DND-41 (cell line): Measurements from ENCODE around the gene HSPA1B.
"Not testable (repeated sequence)": the region's sequence is repeated elsewhere in the genome, so short reads cannot be mapped to it uniquely, and the experiment has no call there.

ENCODE experiments used
- ATAC-seq: fragments of 200-7000 bp; cut with Tn5 transposase; 3 replicates; pipeline ENCODE4 v1.9.1; 2021; ENCODE audit warnings: low read depth; ENCODE audit not compliant: insufficient read depth
- DNase-seq: peaks from one replicate; pipeline ENCODE4 v3.0.0-alpha.2; 2020
- H2AFZ ChIP-seq: 2 replicates; pipeline ENCODE4 v1.6.0; 2012; ENCODE audit warnings: low read depth, low read length
- H3K27ac ChIP-seq: 2 replicates; pipeline ENCODE4 v1.5.1; 2012; ENCODE audit warnings: low read length, inconsistent platforms
- H3K27me3 ChIP-seq: fragments of 200-600 bp; sonication (generic); 2 replicates; pipeline ENCODE4 v1.6.0; 2012; ENCODE audit warnings: low read length, mild to moderate bottlenecking, inconsistent platforms; ENCODE audit not compliant: insufficient read depth, poor library complexity
- H3K36me3 ChIP-seq: 2 replicates; pipeline ENCODE4 v1.5.1; 2012; ENCODE audit warnings: low read length, inconsistent platforms; ENCODE audit not compliant: insufficient read depth
- H3K4me1 ChIP-seq: 2 replicates; pipeline ENCODE4 v1.5.1; 2012; ENCODE audit warnings: mild to moderate bottlenecking, low read length; ENCODE audit not compliant: insufficient read depth
- H3K4me2 ChIP-seq: 2 replicates; pipeline ENCODE4 v1.6.0; 2012; ENCODE audit warnings: mild to moderate bottlenecking, moderate library complexity, low read length, inconsistent platforms; ENCODE audit not compliant: insufficient read depth
- H3K4me3 ChIP-seq, 2 experiments: fragments of 200-600 bp in 1 of 2; shearing (Covaris generic) in 1 of 2; 2 replicates each; pipeline ENCODE4 v1.5.1; 2012 to 2016; ENCODE audit warnings: inconsistent platforms in 2 of 2, low read length in 2 of 2, mild to moderate bottlenecking in 2 of 2, low read depth in 1 of 2, moderate library complexity in 1 of 2
- H3K79me2 ChIP-seq: 2 replicates; pipeline ENCODE4 v1.6.0; 2012; ENCODE audit warnings: low read length, inconsistent platforms; ENCODE audit not compliant: insufficient read depth
- H3K9ac ChIP-seq: 2 replicates; pipeline ENCODE4 v1.6.0; 2012; ENCODE audit warnings: low read depth, mild to moderate bottlenecking, inconsistent platforms, low read length, moderate library complexity
- H3K9me3 ChIP-seq: 2 replicates; pipeline ENCODE4 v1.5.1; 2012; ENCODE audit warnings: low read length, moderate library complexity, mild to moderate bottlenecking, inconsistent platforms; ENCODE audit not compliant: insufficient read depth, severe bottlenecking
- H4K20me1 ChIP-seq: 2 replicates; pipeline ENCODE4 v1.6.0; 2012; ENCODE audit warnings: low read length; ENCODE audit not compliant: insufficient read depth
- CTCF ChIP-seq: IDR thresholded peaks from 2 replicates; pipeline ENCODE4 v1.5.1; 2012; ENCODE audit warnings: borderline replicate concordance, low read length, moderate library complexity, mild to moderate bottlenecking; ENCODE audit not compliant: poor library complexity, severe bottlenecking; ENCODE audit errors: extremely low read depth
- EZH2 ChIP-seq: IDR thresholded peaks from 3 replicates; pipeline ENCODE4 v1.6.1; 2012; ENCODE audit warnings: borderline replicate concordance, low read depth, mild to moderate bottlenecking, moderate library complexity, low read length, inconsistent platforms; ENCODE audit not compliant: severe bottlenecking

HSPA1B gene

DNA sequence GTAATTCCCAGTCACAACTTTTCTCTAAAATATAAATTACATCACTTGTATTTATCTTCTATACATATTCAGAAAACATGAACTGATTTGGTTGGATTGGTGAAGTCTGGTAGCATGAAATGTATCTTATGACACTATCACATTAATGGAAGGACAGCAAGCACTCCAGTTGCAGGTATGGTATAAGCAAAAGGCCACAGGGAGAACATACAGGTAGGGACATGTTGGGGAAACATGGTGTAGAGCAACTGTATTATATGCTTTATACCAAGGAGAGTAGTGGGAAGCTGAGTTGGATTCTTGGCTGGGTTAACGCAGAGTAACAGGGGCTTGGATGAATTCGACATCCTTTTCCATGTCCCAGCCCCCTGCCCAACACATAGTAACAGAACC is 30.5 kb upstream of the HSPA1B start:
- Histone ChIP-seq H3K9ac (no peak overlapping the region), H3K36me3 (peaks cover 38% of the 10 kb centered on the region), H3K4me2 (no peak overlapping the region), H4K20me1 (no peaks in the 10 kb centered on the region), H3K4me1 (peaks cover 36% of the 10 kb centered on the region), H3K27me3 (no peaks in the 10 kb centered on the region), H2AFZ (no peak overlapping the region), H3K79me2 (peaks cover 44% of the 10 kb centered on the region), H3K27ac (no peak overlapping the region), H3K9me3 (no peaks in the 10 kb centered on the region), H3K4me3 (no peak overlapping the region)
- no peak for DNase-seq
- TF ChIP-seq EZH2, result no peak
- TF ChIP-seq CTCF, result no peak
- ATAC-seq, result no peak

DNA sequence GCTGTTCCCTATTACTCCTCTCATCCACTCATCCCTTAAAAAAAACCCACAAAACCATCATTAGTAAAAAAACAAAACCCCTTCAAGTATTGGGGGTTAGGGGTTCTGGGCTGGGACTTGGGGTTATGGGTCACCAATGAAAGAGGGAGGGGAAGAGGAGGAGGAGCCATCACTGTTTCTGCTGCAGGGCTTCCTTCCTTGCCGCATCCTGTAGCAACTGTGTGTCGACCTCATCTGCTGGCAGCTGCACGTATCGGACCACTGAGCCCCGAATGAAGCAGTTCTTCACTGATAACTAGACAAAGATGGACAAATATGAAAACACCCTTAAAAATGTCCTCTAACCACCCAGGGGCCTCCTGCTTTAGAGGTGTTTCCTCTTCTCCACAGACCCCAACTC is 29.9 kb upstream of the HSPA1B start:
- Histone ChIP-seq H3K9ac (no peak overlapping the region), H3K27me3 (no peaks in the 10 kb centered on the region), H3K4me3 (no peak overlapping the region), H3K79me2 (peaks cover 41% of the 10 kb centered on the region), H3K27ac (no peak overlapping the region), H3K4me2 (no peak overlapping the region), H3K9me3 (no peaks in the 10 kb centered on the region), H3K4me1 (peaks cover 30% of the 10 kb centered on the region), H3K36me3 (peaks cover 36% of the 10 kb centered on the region), H4K20me1 (no peaks in the 10 kb centered on the region), H2AFZ (no peak overlapping the region)
- TF ChIP-seq EZH2 (no peak), CTCF (no peak)
- peak; percentile 60 for DNase-seq
- 0 out of 3 replicates have a peak, but pooled peaks have one; percentile 36 for ATAC-seq

GRCh38 chr6:31799781-31800180 is 27.8 kb upstream of the HSPA1B start:
- Histone ChIP-seq H3K27ac (no peak overlapping the region), H3K36me3 (peaks cover 49% of the 10 kb centered on the region), H3K9ac (no peak overlapping the region), H4K20me1 (no peaks in the 10 kb centered on the region), H3K4me1 (peaks cover 27% of the 10 kb centered on the region), H3K79me2 (peaks cover 40% of the 10 kb centered on the region), H3K27me3 (no peaks in the 10 kb centered on the region), H2AFZ (no peak overlapping the region), H3K4me2 (no peak overlapping the region), H3K9me3 (no peaks in the 10 kb centered on the region), H3K4me3 (no peak overlapping the region)
- TF ChIP-seq EZH2 (no peak), CTCF (no peak)
- DNase-seq (no peak), ATAC-seq (no peak)

GRCh38 chr6:31801031-31801927 is 26.3 kb upstream of the HSPA1B start:
- not testable (repeated sequence) for H3K27me3 ChIP-seq, ATAC-seq, H3K27ac ChIP-seq, H3K9ac ChIP-seq, H3K4me2 ChIP-seq, H4K20me1 ChIP-seq, H2AFZ ChIP-seq, DNase-seq, H3K4me3 ChIP-seq, H3K9me3 ChIP-seq
- peaks cover 49% of the 10 kb centered on the region for H3K36me3 ChIP-seq
- peaks cover 36% of the 10 kb centered on the region for H3K4me1 ChIP-seq
- peaks cover 40% of the 10 kb centered on the region for H3K79me2 ChIP-seq
